Gastroesophageal sphincter (tissue), 4 donors: Measurements from ENCODE around the gene KRT6C. TPM values are rescaled to one million over a fixed set of nuclear protein-coding genes. Genes with fewer than 3 reads are reported as not detected.

Source experiments
- ATAC-seq: fragments of 150-250 bp; one replicate; pipeline ENCODE4 v1.9.1; 2016; ENCODE audit warnings: mild to moderate bottlenecking, moderate library complexity
- H3K27ac ChIP-seq, 4 donors: fragments of 200-600 bp; sonication (generic) in 3 of 4; 1 replicate in 3 of 4; 2 replicates in 1 of 4; pipeline ENCODE4 v1.5.1; 2016 to 2019
- H3K27me3 ChIP-seq: fragments of 200-600 bp; sonication (generic); one replicate; pipeline ENCODE4 v1.5.1; 2019
- H3K36me3 ChIP-seq, 2 donors: fragments of 200-600 bp; sonication (generic); one replicate each; pipeline ENCODE4 v1.5.1; 2019; ENCODE audit warnings: control low read depth in 1 of 2
- H3K4me1 ChIP-seq, 3 donors: fragments of 200-600 bp; sonication (generic); 1 replicate in 2 of 3; 2 replicates in 1 of 3; pipeline ENCODE4 v1.5.1; 2016 to 2019; ENCODE audit warnings: control low read depth in 2 of 3
- H3K4me3 ChIP-seq, 2 donors: fragments of 200-600 bp; sonication (generic); one replicate each; pipeline ENCODE4 v1.5.1; 2019; ENCODE audit warnings: mild to moderate bottlenecking in 1 of 2, moderate library complexity in 1 of 2
- H3K9me3 ChIP-seq, 3 donors: fragments of 200-600 bp; sonication (generic); one replicate each; pipeline ENCODE4 v1.5.1; 2017 to 2019; ENCODE audit warnings: control low read depth in 2 of 3
- CTCF ChIP-seq, 4 experiments: fragments of 200-600 bp in 2 of 4; fragments of 450-650 bp in 2 of 4; sonication (generic) in 1 of 4; IDR thresholded peaks; one replicate each; pipeline ENCODE4 v1.5.1; 2017 to 2019; ENCODE audit warnings: antibody characterized with exemption in 4 of 4, mild to moderate bottlenecking in 2 of 4, moderate library complexity in 2 of 4
- EP300 ChIP-seq: sonication (generic); formaldehyde crosslinking; IDR thresholded peaks from one replicate; pipeline ENCODE4 v1.6.1; 2017; ENCODE audit warnings: antibody characterized with exemption, mild to moderate bottlenecking
- POLR2A ChIP-seq, 2 donors: fragments of 450-650 bp; IDR thresholded peaks; one replicate each; pipeline ENCODE4 v1.6.1; 2017; ENCODE audit warnings: antibody characterized with exemption in 2 of 2, mild to moderate bottlenecking in 2 of 2, moderate library complexity in 1 of 2
- POLR2AphosphoS5 ChIP-seq: sonication (generic); formaldehyde crosslinking; IDR thresholded peaks from one replicate; pipeline ENCODE4 v1.6.1; 2017; ENCODE audit warnings: antibody characterized with exemption
- WGBS, 2 donors: methylation state at CpG; one replicate each; pipeline ENCODE4 v1.1.5; 2018; ENCODE audit warnings: low coverage in 1 of 2; 5-methylcytosine and 5-hydroxymethylcytosine counted together
- total RNA-seq, 4 donors: library from RNA; depleted of rRNA; stranded (reverse); fragments of >200 nt; gene quantifications; one replicate each; pipeline ENCODE4 v1.1.0, GENCODE V29; 2016

Gene KRT6C
- total RNA-seq, result 10 to 100 TPM in 2 of 4 donors, under 1 TPM in 1, not detected in 1; 0.50 to 52.0 (median 17.1) TPM

DNA sequence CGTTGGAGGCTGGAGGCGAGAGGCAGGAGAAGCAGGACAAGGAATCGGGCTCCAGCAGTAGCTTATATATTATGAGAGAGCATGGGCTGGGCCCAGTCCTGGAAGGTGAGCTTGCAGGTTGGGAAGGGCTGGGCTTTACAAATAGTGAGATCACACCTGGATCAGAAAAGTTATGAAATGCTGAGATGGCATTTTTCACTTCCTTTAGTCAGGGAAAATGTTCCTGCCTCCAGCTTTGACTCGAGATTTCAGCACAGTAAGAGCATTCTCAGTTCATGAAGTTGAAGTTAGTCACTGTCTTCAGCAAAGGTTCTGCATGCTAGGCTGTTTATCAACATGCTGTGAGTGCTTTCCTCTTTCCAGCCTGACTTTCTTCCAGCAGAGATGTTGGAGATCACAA is at the start of gene KRT6C:
TSS of gene KRT6C (minus strand) at position 38 of the 400 bp plus-strand sequence. CDS start 68 bp downstream, outside the sequence.
- Histone ChIP-seq H3K4me1 (no peaks in the 10 kb centered on the region), H3K4me3 (no peak within 1 kb of the TSS), H3K9me3 (no peaks in the 10 kb centered on the region), H3K27me3 (peaks cover 5% of the 10 kb centered on the region), H3K27ac (no peak within 1 kb of the TSS), H3K36me3 (no peaks in the 10 kb centered on the region)
- no peak for TF ChIP-seq CTCF (IDR thresholded peaks at IDR 0.05)
- no peak for TF ChIP-seq POLR2A (IDR thresholded peaks at IDR 0.05)
- TF ChIP-seq EP300, result no peak
- TF ChIP-seq POLR2AphosphoS5, result no peak
- 60 to 68% methylated on average over 1 to 2 of the region's 4 CpGs for whole genome bisulfite sequencing, 2 donors
- no peak for ATAC-seq

- no peak overlapping the region for H3K27ac ChIP-seq
- 78% methylated on average over 3 of the region's 10 CpGs; no CpG with 5 or more reads in 1 of the 2 donors for WGBS, 2 donors
- no peak for TF ChIP-seq POLR2AphosphoS5
- no peak for TF ChIP-seq POLR2A (IDR thresholded peaks at IDR 0.05)
- no peak for TF ChIP-seq CTCF (IDR thresholded peaks at IDR 0.05)
- TF ChIP-seq EP300, result no peak
- no peaks in the 10 kb centered on the region for H3K36me3 ChIP-seq
- no peak overlapping the region for H3K4me3 ChIP-seq
- no peaks in the 10 kb centered on the region for H3K4me1 ChIP-seq
- no peaks in the 10 kb centered on the region for H3K9me3 ChIP-seq
- ATAC-seq, result peak; percentile 47
- H3K27me3 ChIP-seq, result peaks cover 11% of the 10 kb centered on the region
Observed at GRCh38 chr12:52522346-52523011, 48.9 kb upstream of the KRT6C start.

DNA sequence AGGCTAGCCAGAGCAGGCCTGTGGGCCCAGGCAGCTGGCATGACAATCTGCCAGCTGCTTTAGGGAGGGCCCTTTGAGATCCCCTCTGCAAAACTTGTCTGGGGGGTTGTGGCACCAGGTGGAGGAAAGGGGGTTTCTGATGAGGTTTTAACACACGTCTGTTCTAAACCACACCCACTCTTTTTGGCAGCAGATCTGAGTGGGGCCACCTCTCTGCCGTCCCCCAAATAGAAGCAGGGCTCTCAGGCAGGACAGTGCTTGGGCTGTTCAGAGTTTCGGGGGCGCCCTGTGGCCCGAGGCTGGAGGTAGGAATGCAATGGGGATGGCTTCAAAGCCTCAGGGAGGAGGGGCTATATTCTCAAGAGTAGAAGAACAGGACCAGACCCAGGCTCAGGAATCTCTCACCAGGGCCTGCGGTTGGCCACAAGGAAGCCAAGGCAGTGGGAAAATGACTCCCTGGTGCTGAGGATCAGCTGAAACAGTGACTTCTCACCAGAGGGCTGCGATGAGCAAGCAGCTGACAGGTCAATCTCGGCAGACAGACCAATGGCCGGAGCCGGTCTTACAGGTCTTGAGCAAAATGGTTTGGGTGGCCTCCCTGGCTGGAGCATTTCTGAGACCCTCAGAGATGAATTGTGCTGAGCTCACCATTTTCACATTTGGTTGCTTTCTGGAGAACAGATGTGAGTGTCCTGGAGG is 48.1 kb upstream of the KRT6C start:
- Histone ChIP-seq H3K9me3 (no peaks in the 10 kb centered on the region), H3K4me3 (no peak overlapping the region), H3K27me3 (peaks cover 11% of the 10 kb centered on the region), H3K36me3 (no peaks in the 10 kb centered on the region), H3K27ac (no peak overlapping the region), H3K4me1 (no peaks in the 10 kb centered on the region)
- no peak for ATAC-seq
- no peak for TF ChIP-seq CTCF (IDR thresholded peaks at IDR 0.05)
- no peak for TF ChIP-seq EP300
- TF ChIP-seq POLR2AphosphoS5, result no peak
- TF ChIP-seq POLR2A (IDR thresholded peaks at IDR 0.05), result no peak
- 40 to 100% methylated on average over 1 of the region's 10 CpGs for WGBS, 2 donors

GRCh38 chr12:52521175-52521567 is 47.6 kb upstream of the KRT6C start:
- H3K27ac ChIP-seq, result no peak overlapping the region
- H3K4me3 ChIP-seq, result no peak overlapping the region
- no peak for ATAC-seq
- no peak for TF ChIP-seq CTCF (IDR thresholded peaks at IDR 0.05)
- TF ChIP-seq POLR2AphosphoS5, result no peak
- no peak for TF ChIP-seq POLR2A (IDR thresholded peaks at IDR 0.05)
- no peaks in the 10 kb centered on the region for H3K9me3 ChIP-seq
- peaks cover 11% of the 10 kb centered on the region for H3K27me3 ChIP-seq
- no peaks in the 10 kb centered on the region for H3K4me1 ChIP-seq
- H3K36me3 ChIP-seq, result no peaks in the 10 kb centered on the region
- 68 to 77% methylated on average over 3 to 5 of the region's 10 CpGs for WGBS, 2 donors
